ENCODE data around the gene RPL10.

DNA sequence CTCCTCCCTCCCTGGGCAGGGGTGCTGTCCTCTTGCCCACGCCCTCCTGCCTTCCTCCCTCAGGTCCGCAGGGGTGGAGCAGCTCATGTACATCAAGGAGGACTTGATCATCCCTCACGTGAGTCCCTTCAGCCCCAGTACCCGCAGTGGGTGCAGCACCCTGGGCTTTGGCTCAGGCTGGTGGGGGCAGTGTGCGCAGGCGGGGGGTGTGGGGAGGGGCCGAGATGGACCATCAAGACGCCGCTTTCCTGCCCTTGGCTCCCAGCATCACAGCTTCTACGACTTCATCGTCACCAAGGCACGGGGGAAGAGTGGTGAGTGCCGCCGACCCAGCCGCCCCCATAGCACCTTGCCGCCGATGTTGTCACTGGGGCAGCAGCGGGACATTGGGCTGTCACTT lies 51.4 kb downstream of the RPL10 start:
- TF ChIP-seq, protein P1, sequence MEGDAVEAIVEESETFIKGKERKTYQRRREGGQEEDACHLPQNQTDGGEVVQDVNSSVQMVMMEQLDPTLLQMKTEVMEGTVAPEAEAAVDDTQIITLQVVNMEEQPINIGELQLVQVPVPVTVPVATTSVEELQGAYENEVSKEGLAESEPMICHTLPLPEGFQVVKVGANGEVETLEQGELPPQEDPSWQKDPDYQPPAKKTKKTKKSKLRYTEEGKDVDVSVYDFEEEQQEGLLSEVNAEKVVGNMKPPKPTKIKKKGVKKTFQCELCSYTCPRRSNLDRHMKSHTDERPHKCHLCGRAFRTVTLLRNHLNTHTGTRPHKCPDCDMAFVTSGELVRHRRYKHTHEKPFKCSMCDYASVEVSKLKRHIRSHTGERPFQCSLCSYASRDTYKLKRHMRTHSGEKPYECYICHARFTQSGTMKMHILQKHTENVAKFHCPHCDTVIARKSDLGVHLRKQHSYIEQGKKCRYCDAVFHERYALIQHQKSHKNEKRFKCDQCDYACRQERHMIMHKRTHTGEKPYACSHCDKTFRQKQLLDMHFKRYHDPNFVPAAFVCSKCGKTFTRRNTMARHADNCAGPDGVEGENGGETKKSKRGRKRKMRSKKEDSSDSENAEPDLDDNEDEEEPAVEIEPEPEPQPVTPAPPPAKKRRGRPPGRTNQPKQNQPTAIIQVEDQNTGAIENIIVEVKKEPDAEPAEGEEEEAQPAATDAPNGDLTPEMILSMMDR (IDR thresholded peaks at IDR 0.05): no peak
- TF ChIP-seq POLR2A (IDR thresholded peaks at IDR 0.05): no peak
- TF ChIP-seq EP300 (IDR thresholded peaks at IDR 0.05): no peak

Measured in tibial nerve (tissue), 4 donors.